GM23338 (cell line): Measurements from ENCODE around the gene MS4A18. TPM values are rescaled to one million over a fixed set of nuclear protein-coding genes. Genes with fewer than 3 reads are reported as not detected.

Source experiments
- ATAC-seq: fragments of 200-7000 bp; cut with Tn5 transposase; 3 replicates; pipeline ENCODE4 v1.9.1; 2020
- DNase-seq: peaks from one replicate; pipeline ENCODE4 v3.0.0-alpha.2; 2015; ENCODE audit warnings: low spot score
- H2AFZ ChIP-seq: fragments of 200-600 bp; sonication (generic); 2 replicates; pipeline ENCODE4 v1.8.0; 2016; ENCODE audit warnings: antibody characterized with exemption, mild to moderate bottlenecking, moderate library complexity
- H3F3A ChIP-seq: fragments of 200-600 bp; sonication (generic); replicated peaks from 2 replicates; pipeline ENCODE4 v1.8.0; 2017; ENCODE audit warnings: antibody characterized with exemption, mixed run types, low read depth
- H3K27ac ChIP-seq: fragments of 200-600 bp; sonication (generic); 2 replicates; pipeline ENCODE4 v1.6.1; 2016; ENCODE audit warnings: low read depth
- H3K27me3 ChIP-seq: fragments of 200-600 bp; sonication (generic); 2 replicates; pipeline ENCODE4 v1.8.0; 2016; ENCODE audit warnings: mild to moderate bottlenecking, mixed run types, moderate library complexity; ENCODE audit not compliant: insufficient read depth
- H3K36me3 ChIP-seq: fragments of 200-600 bp; sonication (generic); 2 replicates; pipeline ENCODE4 v1.8.0; 2016; ENCODE audit warnings: mild to moderate bottlenecking; ENCODE audit not compliant: insufficient read depth
- H3K4me1 ChIP-seq: fragments of 200-600 bp; sonication (generic); 2 replicates; pipeline ENCODE4 v1.8.0; 2016; ENCODE audit warnings: mild to moderate bottlenecking, moderate library complexity; ENCODE audit not compliant: insufficient read depth
- H3K4me2 ChIP-seq: fragments of 200-600 bp; sonication (generic); 2 replicates; pipeline ENCODE4 v1.7.1; 2017; ENCODE audit warnings: mixed run types
- H3K4me3 ChIP-seq: fragments of 200-600 bp; sonication (generic); 2 replicates; pipeline ENCODE4 v1.6.1; 2016; ENCODE audit warnings: mixed run types
- H3K79me2 ChIP-seq: fragments of 200-600 bp; sonication (generic); replicated peaks from 2 replicates; pipeline ENCODE4 v1.8.0; 2017; ENCODE audit warnings: mild to moderate bottlenecking; ENCODE audit not compliant: insufficient read depth
- H3K9me2 ChIP-seq: fragments of 200-600 bp; sonication (generic); 2 replicates; pipeline ENCODE4 v1.8.0; 2017; ENCODE audit not compliant: insufficient read depth
- H4K20me1 ChIP-seq: fragments of 200-600 bp; sonication (generic); replicated peaks from 2 replicates; pipeline ENCODE4 v1.8.0; 2017; ENCODE audit warnings: mild to moderate bottlenecking; ENCODE audit not compliant: insufficient read depth
- H3K27ac Mint-ChIP-seq: 2 replicates; pipeline ENCODE4 v1.8.0; 2020; ENCODE audit warnings: inconsistent platforms, mild to moderate bottlenecking, moderate library complexity, mixed read lengths
- H3K27me3 Mint-ChIP-seq: 3 replicates; pipeline ENCODE4 v1.8.0; 2022; ENCODE audit warnings: low read depth, mild to moderate bottlenecking, moderate library complexity, mixed read lengths, inconsistent platforms; ENCODE audit not compliant: insufficient read depth, poor library complexity
- H3K36me3 Mint-ChIP-seq: 3 replicates; pipeline ENCODE4 v1.8.0; 2021; ENCODE audit warnings: low read depth, mild to moderate bottlenecking, inconsistent platforms, moderate library complexity, mixed read lengths
- H3K4me1 Mint-ChIP-seq: 3 replicates; pipeline ENCODE4 v1.8.0; 2020; ENCODE audit warnings: mild to moderate bottlenecking, inconsistent platforms, mixed read lengths
- H3K4me3 Mint-ChIP-seq: 3 replicates; pipeline ENCODE4 v1.8.0; 2021; ENCODE audit warnings: moderate library complexity, mild to moderate bottlenecking, inconsistent platforms, mixed read lengths
- H3K9me3 Mint-ChIP-seq: 3 replicates; pipeline ENCODE4 v1.8.0; 2020; ENCODE audit warnings: moderate library complexity, mild to moderate bottlenecking, inconsistent platforms, mixed read lengths
- CREB1 ChIP-seq: fragments of 250-450 bp; sonication (Bioruptor Pico); IDR thresholded peaks from 2 replicates; pipeline ENCODE4 v1.5.0; 2020; ENCODE audit warnings: low read depth, mild to moderate bottlenecking, moderate library complexity
- EZH2 ChIP-seq: fragments of 200-600 bp; sonication (generic); IDR thresholded peaks from one replicate; pipeline ENCODE4 v1.8.0; 2017; ENCODE audit warnings: antibody characterized with exemption, mild to moderate bottlenecking, low read depth; ENCODE audit not compliant: unreplicated experiment
- EZH2phosphoT487 ChIP-seq: fragments of 200-600 bp; sonication (generic); IDR thresholded peaks from one replicate; pipeline ENCODE4 v1.8.1; 2018; ENCODE audit warnings: antibody characterized with exemption; ENCODE audit not compliant: unreplicated experiment
- JUNB ChIP-seq: IDR thresholded peaks from one replicate; pipeline ENCODE4 v1.6.1; 2016; ENCODE audit warnings: antibody characterized with exemption; ENCODE audit not compliant: unreplicated experiment
- NANOG ChIP-seq: IDR thresholded peaks from 2 replicates; pipeline ENCODE4 v1.6.1; 2016; ENCODE audit warnings: antibody characterized with exemption, borderline replicate concordance
- POLR2AphosphoS5 ChIP-seq: IDR thresholded peaks from 2 replicates; pipeline ENCODE4 v1.6.1; 2016; ENCODE audit warnings: antibody characterized with exemption, low read depth
- ZNF114 ChIP-seq: fragments of 250-450 bp; sonication (Bioruptor Pico); IDR thresholded peaks from 2 replicates; pipeline ENCODE4 v1.5.0; 2020; ENCODE audit warnings: mild to moderate bottlenecking, moderate library complexity
- ZNF331 ChIP-seq: fragments of 250-450 bp; sonication (Bioruptor Pico); IDR thresholded peaks from 2 replicates; pipeline ENCODE4 v1.5.0; 2020; ENCODE audit warnings: low read depth, mild to moderate bottlenecking, moderate library complexity
- polyA plus RNA-seq: library from polyadenylated mRNA; unstranded; fragments of >200 nt; fragmentation: Nextera tagmentation; extraction: Ambion mirVana; gene quantifications from 2 replicates; pipeline ENCODE4 v1.2.1, GENCODE V29; 2016
- total RNA-seq: library from RNA; depleted of rRNA; stranded (reverse); fragments of >200 nt; shearing (Covaris generic); gene quantifications from 2 replicates; pipeline ENCODE4 v1.2.3, GENCODE V29; 2014
- TF ChIP-seq, protein P1 (sequence below), 2 experiments: fragments of 200-600 bp in 1 of 2; sonication (generic) in 1 of 2; conservative IDR thresholded peaks; 2 replicates each; pipeline versions ENCODE4 v1.5.1 to v1.6.1; 2016 to 2017; ENCODE audit warnings: antibody characterized with exemption in 2 of 2, low read depth in 2 of 2, mild to moderate bottlenecking in 2 of 2, moderate library complexity in 1 of 2
- TF ChIP-seq, protein P2 (sequence below): IDR thresholded peaks from one replicate; pipeline ENCODE4 v1.6.1; 2018; ENCODE audit warnings: antibody characterized with exemption; ENCODE audit not compliant: unreplicated experiment
- TF ChIP-seq, protein P3 (sequence below): fragments of 250-450 bp; sonication (Bioruptor Pico); IDR thresholded peaks from 2 replicates; pipeline ENCODE4 v1.5.0; 2020; ENCODE audit warnings: mild to moderate bottlenecking, moderate library complexity

MS4A18 gene
- total and polyA plus RNA-seq, 2 experiments from 2014 or later = not detected

DNA sequence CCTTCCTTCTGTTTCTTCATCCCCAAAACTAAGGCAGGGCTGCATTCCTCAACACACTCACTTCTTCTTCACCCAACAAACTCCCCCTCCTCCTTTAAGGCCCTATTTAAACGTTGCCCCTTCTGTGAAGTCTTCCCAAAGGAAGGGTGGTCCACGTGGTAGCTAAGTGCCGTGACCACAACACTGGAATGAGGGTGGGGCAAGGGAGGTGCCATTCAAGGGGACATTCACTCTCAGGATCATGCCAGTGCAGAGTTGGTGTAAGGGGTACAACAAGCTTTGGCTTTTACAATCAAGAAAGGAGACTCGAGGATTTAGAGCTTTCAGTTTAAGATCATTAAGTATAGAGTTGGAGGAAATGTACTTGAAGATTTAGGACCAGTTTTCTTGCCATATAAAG is 52.6 kb downstream of the MS4A18 start:
- Histone ChIP-seq H3K4me3 (no peak overlapping the region), H4K20me1 (no peaks in the 10 kb centered on the region), H3K4me1 (no peaks in the 10 kb centered on the region), H3K79me2 (no peaks in the 10 kb centered on the region), H3F3A (no peaks in the 10 kb centered on the region), H3K27ac (no peak overlapping the region), H3K36me3 (no peaks in the 10 kb centered on the region), H3K27me3 (no peaks in the 10 kb centered on the region), H3K9me2 (peaks cover 4% of the 10 kb centered on the region; the same call in 1 of the 2 replicates), H2AFZ (no peak overlapping the region), H3K4me2 (no peak overlapping the region)
- peaks cover 9% of the 10 kb centered on the region; the same call in 2 of the 3 replicates for H3K4me1 Mint-ChIP-seq
- ATAC-seq (no peak), DNase-seq (no peak)
- no peak overlapping the region for H3K27ac Mint-ChIP-seq
- H3K36me3 Mint-ChIP-seq = no peaks in the 10 kb centered on the region
- H3K9me3 Mint-ChIP-seq = no peaks in the 10 kb centered on the region; the same call in 2 of the 3 replicates
- TF ChIP-seq CREB1 (no peak), JUNB (no peak), NANOG (no peak), ZNF331 (CRISPR knock-in tag) (no peak), EZH2 (no peak), EZH2phosphoT487 (no peak), POLR2AphosphoS5 (no peak), ZNF114 (CRISPR knock-in tag) (no peak)
- TF ChIP-seq, protein P1, sequence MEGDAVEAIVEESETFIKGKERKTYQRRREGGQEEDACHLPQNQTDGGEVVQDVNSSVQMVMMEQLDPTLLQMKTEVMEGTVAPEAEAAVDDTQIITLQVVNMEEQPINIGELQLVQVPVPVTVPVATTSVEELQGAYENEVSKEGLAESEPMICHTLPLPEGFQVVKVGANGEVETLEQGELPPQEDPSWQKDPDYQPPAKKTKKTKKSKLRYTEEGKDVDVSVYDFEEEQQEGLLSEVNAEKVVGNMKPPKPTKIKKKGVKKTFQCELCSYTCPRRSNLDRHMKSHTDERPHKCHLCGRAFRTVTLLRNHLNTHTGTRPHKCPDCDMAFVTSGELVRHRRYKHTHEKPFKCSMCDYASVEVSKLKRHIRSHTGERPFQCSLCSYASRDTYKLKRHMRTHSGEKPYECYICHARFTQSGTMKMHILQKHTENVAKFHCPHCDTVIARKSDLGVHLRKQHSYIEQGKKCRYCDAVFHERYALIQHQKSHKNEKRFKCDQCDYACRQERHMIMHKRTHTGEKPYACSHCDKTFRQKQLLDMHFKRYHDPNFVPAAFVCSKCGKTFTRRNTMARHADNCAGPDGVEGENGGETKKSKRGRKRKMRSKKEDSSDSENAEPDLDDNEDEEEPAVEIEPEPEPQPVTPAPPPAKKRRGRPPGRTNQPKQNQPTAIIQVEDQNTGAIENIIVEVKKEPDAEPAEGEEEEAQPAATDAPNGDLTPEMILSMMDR (conservative IDR thresholded peaks at IDR 0.05; ENCODE audit: low read depth in 2 of 2) = no peak
- TF ChIP-seq, protein P2, sequence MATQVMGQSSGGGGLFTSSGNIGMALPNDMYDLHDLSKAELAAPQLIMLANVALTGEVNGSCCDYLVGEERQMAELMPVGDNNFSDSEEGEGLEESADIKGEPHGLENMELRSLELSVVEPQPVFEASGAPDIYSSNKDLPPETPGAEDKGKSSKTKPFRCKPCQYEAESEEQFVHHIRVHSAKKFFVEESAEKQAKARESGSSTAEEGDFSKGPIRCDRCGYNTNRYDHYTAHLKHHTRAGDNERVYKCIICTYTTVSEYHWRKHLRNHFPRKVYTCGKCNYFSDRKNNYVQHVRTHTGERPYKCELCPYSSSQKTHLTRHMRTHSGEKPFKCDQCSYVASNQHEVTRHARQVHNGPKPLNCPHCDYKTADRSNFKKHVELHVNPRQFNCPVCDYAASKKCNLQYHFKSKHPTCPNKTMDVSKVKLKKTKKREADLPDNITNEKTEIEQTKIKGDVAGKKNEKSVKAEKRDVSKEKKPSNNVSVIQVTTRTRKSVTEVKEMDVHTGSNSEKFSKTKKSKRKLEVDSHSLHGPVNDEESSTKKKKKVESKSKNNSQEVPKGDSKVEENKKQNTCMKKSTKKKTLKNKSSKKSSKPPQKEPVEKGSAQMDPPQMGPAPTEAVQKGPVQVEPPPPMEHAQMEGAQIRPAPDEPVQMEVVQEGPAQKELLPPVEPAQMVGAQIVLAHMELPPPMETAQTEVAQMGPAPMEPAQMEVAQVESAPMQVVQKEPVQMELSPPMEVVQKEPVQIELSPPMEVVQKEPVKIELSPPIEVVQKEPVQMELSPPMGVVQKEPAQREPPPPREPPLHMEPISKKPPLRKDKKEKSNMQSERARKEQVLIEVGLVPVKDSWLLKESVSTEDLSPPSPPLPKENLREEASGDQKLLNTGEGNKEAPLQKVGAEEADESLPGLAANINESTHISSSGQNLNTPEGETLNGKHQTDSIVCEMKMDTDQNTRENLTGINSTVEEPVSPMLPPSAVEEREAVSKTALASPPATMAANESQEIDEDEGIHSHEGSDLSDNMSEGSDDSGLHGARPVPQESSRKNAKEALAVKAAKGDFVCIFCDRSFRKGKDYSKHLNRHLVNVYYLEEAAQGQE = no peak
- peaks cover 5% of the 10 kb centered on the region for H3K27me3 Mint-ChIP-seq
- H3K4me3 Mint-ChIP-seq = no peak overlapping the region

DNA sequence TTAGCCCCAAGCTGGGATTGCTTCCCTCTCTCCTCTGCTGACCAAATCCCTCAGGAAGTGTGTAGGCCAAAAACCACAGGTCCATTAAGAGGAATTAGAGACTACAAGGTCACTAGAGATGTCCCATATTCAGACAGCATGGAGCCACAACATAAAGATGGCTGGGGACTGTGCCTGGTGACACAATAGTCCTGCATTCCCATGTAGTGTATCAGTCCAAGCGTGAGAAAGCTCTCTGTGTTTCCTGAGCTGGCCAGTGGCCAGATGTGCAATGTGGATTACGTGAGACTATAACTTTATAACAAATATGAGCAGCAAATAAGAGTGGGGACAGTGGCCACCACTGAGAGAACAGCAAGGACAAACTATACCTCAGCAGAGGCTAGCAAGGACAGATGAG is 53.1 kb downstream of the MS4A18 start:
- H3K36me3 Mint-ChIP-seq = no peaks in the 10 kb centered on the region
- Histone ChIP-seq H3K4me3 (no peak overlapping the region), H3K27me3 (no peaks in the 10 kb centered on the region), H4K20me1 (no peaks in the 10 kb centered on the region), H3K4me1 (no peaks in the 10 kb centered on the region), H2AFZ (no peak overlapping the region), H3K4me2 (no peak overlapping the region), H3K9me2 (peaks cover 4% of the 10 kb centered on the region; the same call in 1 of the 2 replicates), H3K36me3 (no peaks in the 10 kb centered on the region), H3F3A (no peaks in the 10 kb centered on the region), H3K27ac (no peak overlapping the region), H3K79me2 (no peaks in the 10 kb centered on the region)
- H3K4me1 Mint-ChIP-seq = peaks cover 9% of the 10 kb centered on the region; the same call in 2 of the 3 replicates
- DNase-seq (no peak), ATAC-seq (no peak)
- H3K27me3 Mint-ChIP-seq = peaks cover 5% of the 10 kb centered on the region
- H3K9me3 Mint-ChIP-seq = no peaks in the 10 kb centered on the region; the same call in 2 of the 3 replicates
- H3K27ac Mint-ChIP-seq = no peak overlapping the region
- H3K4me3 Mint-ChIP-seq = no peak overlapping the region
- TF ChIP-seq, protein P3, sequence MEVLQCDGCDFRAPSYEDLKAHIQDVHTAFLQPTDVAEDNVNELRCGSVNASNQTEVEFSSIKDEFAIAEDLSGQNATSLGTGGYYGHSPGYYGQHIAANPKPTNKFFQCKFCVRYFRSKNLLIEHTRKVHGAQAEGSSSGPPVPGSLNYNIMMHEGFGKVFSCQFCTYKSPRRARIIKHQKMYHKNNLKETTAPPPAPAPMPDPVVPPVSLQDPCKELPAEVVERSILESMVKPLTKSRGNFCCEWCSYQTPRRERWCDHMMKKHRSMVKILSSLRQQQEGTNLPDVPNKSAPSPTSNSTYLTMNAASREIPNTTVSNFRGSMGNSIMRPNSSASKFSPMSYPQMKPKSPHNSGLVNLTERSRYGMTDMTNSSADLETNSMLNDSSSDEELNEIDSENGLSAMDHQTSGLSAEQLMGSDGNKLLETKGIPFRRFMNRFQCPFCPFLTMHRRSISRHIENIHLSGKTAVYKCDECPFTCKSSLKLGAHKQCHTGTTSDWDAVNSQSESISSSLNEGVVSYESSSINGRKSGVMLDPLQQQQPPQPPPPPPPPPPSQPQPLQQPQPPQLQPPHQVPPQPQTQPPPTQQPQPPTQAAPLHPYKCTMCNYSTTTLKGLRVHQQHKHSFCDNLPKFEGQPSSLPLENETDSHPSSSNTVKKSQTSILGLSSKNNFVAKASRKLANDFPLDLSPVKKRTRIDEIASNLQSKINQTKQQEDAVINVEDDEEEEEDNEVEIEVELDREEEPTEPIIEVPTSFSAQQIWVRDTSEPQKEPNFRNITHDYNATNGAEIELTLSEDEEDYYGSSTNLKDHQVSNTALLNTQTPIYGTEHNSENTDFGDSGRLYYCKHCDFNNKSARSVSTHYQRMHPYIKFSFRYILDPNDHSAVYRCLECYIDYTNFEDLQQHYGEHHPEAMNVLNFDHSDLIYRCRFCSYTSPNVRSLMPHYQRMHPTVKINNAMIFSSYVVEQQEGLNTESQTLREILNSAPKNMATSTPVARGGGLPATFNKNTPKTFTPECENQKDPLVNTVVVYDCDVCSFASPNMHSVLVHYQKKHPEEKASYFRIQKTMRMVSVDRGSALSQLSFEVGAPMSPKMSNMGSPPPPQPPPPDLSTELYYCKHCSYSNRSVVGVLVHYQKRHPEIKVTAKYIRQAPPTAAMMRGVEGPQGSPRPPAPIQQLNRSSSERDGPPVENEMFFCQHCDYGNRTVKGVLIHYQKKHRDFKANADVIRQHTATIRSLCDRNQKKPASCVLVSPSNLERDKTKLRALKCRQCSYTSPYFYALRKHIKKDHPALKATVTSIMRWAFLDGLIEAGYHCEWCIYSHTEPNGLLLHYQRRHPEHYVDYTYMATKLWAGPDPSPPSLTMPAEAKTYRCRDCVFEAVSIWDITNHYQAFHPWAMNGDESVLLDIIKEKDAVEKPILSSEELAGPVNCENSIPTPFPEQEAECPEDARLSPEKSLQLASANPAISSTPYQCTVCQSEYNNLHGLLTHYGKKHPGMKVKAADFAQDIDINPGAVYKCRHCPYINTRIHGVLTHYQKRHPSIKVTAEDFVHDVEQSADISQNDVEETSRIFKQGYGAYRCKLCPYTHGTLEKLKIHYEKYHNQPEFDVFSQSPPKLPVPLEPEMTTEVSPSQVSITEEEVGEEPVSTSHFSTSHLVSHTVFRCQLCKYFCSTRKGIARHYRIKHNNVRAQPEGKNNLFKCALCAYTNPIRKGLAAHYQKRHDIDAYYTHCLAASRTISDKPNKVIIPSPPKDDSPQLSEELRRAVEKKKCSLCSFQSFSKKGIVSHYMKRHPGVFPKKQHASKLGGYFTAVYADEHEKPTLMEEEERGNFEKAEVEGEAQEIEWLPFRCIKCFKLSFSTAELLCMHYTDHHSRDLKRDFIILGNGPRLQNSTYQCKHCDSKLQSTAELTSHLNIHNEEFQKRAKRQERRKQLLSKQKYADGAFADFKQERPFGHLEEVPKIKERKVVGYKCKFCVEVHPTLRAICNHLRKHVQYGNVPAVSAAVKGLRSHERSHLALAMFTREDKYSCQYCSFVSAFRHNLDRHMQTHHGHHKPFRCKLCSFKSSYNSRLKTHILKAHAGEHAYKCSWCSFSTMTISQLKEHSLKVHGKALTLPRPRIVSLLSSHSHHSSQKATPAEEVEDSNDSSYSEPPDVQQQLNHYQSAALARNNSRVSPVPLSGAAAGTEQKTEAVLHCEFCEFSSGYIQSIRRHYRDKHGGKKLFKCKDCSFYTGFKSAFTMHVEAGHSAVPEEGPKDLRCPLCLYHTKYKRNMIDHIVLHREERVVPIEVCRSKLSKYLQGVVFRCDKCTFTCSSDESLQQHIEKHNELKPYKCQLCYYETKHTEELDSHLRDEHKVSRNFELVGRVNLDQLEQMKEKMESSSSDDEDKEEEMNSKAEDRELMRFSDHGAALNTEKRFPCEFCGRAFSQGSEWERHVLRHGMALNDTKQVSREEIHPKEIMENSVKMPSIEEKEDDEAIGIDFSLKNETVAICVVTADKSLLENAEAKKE = no peak
- TF ChIP-seq POLR2AphosphoS5 = no peak
- TF ChIP-seq ZNF331 (CRISPR knock-in tag) = no peak
- TF ChIP-seq EZH2phosphoT487 = no peak
- TF ChIP-seq CREB1 = no peak
- TF ChIP-seq ZNF114 (CRISPR knock-in tag) = no peak
- no peak for TF ChIP-seq JUNB
